Adrenal gland (tissue), 12 donors: ENCODE data around the gene DHCR24. TPM values are rescaled to one million over a fixed set of nuclear protein-coding genes. Genes with fewer than 3 reads are reported as not detected.

Experiments used
- DNase-seq, 7 donors: peaks; one replicate each; pipeline ENCODE4 v3.0.0-alpha.2; 2019 to 2020
- H3K27ac ChIP-seq, 5 donors: fragments of 200-600 bp; sonication (generic) in 4 of 5; 1 replicate in 3 of 5; 2 replicates in 2 of 5; pipeline versions ENCODE4 v1.5.1 to v1.8.0; 2016 to 2020; ENCODE audit warnings: mild to moderate bottlenecking in 1 of 5
- H3K27me3 ChIP-seq: fragments of 200-600 bp; 2 replicates; pipeline ENCODE4 v1.8.0; 2021
- H3K36me3 ChIP-seq, 2 donors: fragments of 200-600 bp; replicated peaks in 1 of 2; 1 replicate in 1 of 2; 2 replicates in 1 of 2; pipeline versions ENCODE4 v1.5.1 to v1.8.0; 2018 to 2022
- H3K4me1 ChIP-seq, 2 donors: fragments of 200-600 bp; replicated peaks in 1 of 2; 1 replicate in 1 of 2; 2 replicates in 1 of 2; pipeline versions ENCODE4 v1.5.1 to v1.8.0; 2018 to 2021
- H3K4me3 ChIP-seq, 4 donors: fragments of 200-600 bp; sonication (generic) in 3 of 4; one replicate each; pipeline ENCODE4 v1.5.1; 2016 to 2018
- H3K9me3 ChIP-seq, 3 donors: fragments of 200-600 bp; sonication (generic) in 1 of 3; replicated peaks in 1 of 3; 1 replicate in 2 of 3; 2 replicates in 1 of 3; pipeline versions ENCODE4 v1.5.1 to v1.8.0; 2016 to 2021
- CTCF ChIP-seq, 6 experiments: fragments of 450-650 bp in 4 of 6; fragments of 200-600 bp in 2 of 6; sonication (generic) in 1 of 6; IDR thresholded peaks; 1 replicate in 5 of 6; 2 replicates in 1 of 6; pipeline versions ENCODE4 v1.5.1 to v1.8.0; 2016 to 2021; ENCODE audit warnings: antibody characterized with exemption in 6 of 6, mild to moderate bottlenecking in 2 of 6, moderate library complexity in 1 of 6
- POLR2A ChIP-seq, 2 donors: fragments of 450-650 bp; IDR thresholded peaks; one replicate each; pipeline ENCODE4 v1.6.1; 2017; ENCODE audit warnings: antibody characterized with exemption in 2 of 2, mild to moderate bottlenecking in 2 of 2, moderate library complexity in 1 of 2
- WGBS, 4 donors: extraction: QIAGEN DNeasy Blood & Tissue Kit in 2 of 4; methylation state at CpG; one replicate each; pipeline versions ENCODE4 v1.1.5 to v1.1.7; 2013 to 2017; 5-methylcytosine and 5-hydroxymethylcytosine counted together
- intact Hi-C, 2 donors: fragments of 100-400 bp; cut with DNase I; formaldehyde crosslinking; loops; one replicate each; pipeline versions ENCODE4 v1.14.1 to v1.15.0; 2022 to 2023
- polyA plus RNA-seq, 3 donors: library from polyadenylated mRNA; stranded (reverse); fragments of 200-250 nt in 2 of 3; fragments of 350-450 nt in 1 of 3; fragmentation: Illumina TruSeq in 1 of 3; extraction: RNeasy Lipid Tissue Mini Kit (QIAGEN cat#74804) in 1 of 3; gene quantifications; one replicate each; pipeline ENCODE4 v1.2.3, GENCODE V29; 2013 to 2014
- total RNA-seq, 9 donors: library from RNA; depleted of rRNA in 4 of 9; stranded (reverse); fragments of >200 nt in 4 of 9; fragments of 120-200 nt in 1 of 9; fragmentation: NEBNext Ultra II Directional in 1 of 9; extraction: Animal tissue kit (Norgen Biotek cat#: 25700) in 1 of 9; gene quantifications; one replicate each; pipeline versions ENCODE4 v1.1.0 to v1.2.4, GENCODE V29; 2013 to 2023
- donor health status: healthy with polysubstance abuse.
- donor health status: Bipolar disorder and iron deficiency.
- donor health status: DM: yes; HTN: yes; CAD: no.
- donor health status: DM: no; HTN: no; CAD: no.
- donor health status: DM: no; HTN: no; CAD: no.
- donor health status: DM: yes; HTN: yes; CAD: no.

Gene DHCR24
- total and polyA plus RNA-seq, 12 donors = 138 to 4,801 (median 2,741) TPM

DNA sequence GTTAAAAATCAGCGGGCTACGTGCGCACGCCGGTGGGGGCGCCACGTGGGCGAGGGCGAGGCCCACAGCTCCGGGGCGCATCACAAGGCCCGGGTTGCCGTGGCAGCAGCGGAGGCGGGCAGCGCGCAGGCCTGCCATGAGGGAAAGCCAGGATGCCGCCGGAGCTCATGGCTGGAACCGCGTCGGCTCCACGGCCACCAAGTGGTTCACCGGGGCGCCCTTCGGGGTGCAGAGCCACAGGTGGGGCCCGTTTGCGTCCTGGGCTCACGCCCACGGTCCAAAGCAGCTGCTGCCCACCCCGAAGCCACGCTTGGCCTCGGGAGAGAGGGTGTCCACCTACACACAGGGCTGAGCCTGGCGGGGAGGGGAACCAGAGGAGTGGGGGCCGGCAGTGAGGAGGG is 81.0 kb downstream of the DHCR24 start:
- WGBS, 4 donors = 52 to 79% (median 77%) methylated on average over 16 to 35 of the region's 35 CpGs
- TF ChIP-seq CTCF (IDR thresholded peaks at IDR 0.05) (no peak), POLR2A (IDR thresholded peaks at IDR 0.05) (no peak)
- intact Hi-C loops = loop anchor here (2.0 to 10.0 kb wide), 3 partner anchors 133 to 311 kb away; no protein-coding TSS in a partner anchor
- Histone ChIP-seq H3K27ac (no peak overlapping the region), H3K36me3 (no peaks in the 10 kb centered on the region), H3K27me3 (no peaks in the 10 kb centered on the region), H3K4me3 (no peak overlapping the region), H3K4me1 (peaks cover 10 to 21% of the 10 kb centered on the region in 2 donors), H3K9me3 (no peaks in the 10 kb centered on the region)
- peak in 1 of 7 donors; percentile 58 for DNase-seq

DNA sequence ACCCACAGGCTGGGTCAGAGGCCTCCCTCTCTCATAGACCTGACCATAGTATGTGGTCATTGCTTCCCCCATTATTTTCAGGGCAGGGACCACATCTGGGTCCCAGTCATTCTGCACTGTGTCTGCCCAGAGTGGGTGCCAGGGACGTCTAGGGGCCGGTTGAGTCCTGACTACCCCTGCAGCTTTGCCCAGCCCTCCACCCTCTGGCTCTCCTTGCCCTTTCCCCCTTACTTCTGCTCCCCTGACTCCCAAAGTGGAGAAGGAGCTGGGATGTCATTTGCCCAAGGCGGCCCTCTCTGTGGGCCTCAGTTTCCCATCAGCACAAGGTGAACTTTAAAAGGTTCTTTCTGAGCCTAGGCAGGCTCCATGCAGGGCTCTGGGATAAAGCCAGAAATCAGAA is 81.5 kb downstream of the DHCR24 start:
- no peaks in the 10 kb centered on the region for H3K27me3 ChIP-seq
- peaks cover 10 to 25% of the 10 kb centered on the region in 2 donors for H3K4me1 ChIP-seq
- no peaks in the 10 kb centered on the region for H3K9me3 ChIP-seq
- no peak overlapping the region for H3K4me3 ChIP-seq
- H3K36me3 ChIP-seq = no peaks in the 10 kb centered on the region
- peak overlapping the region in 2 of 5 donors; percentile 68 to 86 for H3K27ac ChIP-seq
- WGBS, 4 donors = 87 to 100% (median 91%) methylated on average over 1 to 3 of the region's 3 CpGs
- no peak for TF ChIP-seq POLR2A (IDR thresholded peaks at IDR 0.05)
- no peak for TF ChIP-seq CTCF (IDR thresholded peaks at IDR 0.05)
- DNase-seq = no peak
- intact Hi-C loops = loop anchor here (5.0 to 10.0 kb wide), 2 partner anchors 133 to 311 kb away; no protein-coding TSS in a partner anchor

DNA sequence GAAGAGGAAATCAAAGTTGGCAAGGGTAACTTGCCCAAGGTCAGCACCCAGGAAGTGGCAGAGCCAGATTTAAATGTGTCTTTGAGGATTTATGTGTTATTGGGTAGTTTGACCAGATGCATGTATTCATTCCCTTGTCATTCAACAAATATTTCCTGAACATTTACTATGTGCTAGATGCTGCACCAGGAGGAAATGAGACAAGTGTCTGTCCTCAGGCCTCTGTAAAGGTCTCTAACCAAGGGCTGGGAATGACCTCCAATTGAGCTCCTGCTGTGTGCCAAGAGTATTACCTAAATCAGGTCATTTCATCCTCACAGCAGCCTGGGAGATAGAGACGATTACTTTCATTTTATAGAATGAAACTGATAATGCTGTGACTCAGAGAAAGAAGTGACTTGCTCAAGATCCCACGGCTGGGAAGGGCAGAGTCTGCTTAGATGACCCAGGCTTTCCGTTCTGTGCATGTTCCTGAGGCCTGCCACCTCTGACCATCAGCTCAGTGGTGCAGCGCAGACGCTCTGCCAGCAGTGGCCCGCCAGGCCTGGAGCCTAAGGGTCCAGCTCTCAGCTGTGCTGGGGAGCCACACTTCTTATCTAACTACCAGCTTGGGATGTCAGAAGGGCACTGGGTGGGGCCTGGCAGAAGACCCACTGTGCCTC is 82.4 kb downstream of the DHCR24 start:
- 50 to 69% (median 66%) methylated on average over 3 to 6 of the region's 6 CpGs for WGBS, 4 donors
- peak in 6 of 7 donors; percentile 47 to 66 (median 52) for DNase-seq
- Histone ChIP-seq H3K36me3 (no peaks in the 10 kb centered on the region), H3K4me1 (peaks cover 10 to 25% of the 10 kb centered on the region in 2 donors), H3K4me3 (no peak overlapping the region), H3K27me3 (no peaks in the 10 kb centered on the region), H3K9me3 (no peaks in the 10 kb centered on the region), H3K27ac (peak overlapping the region; percentile 20 to 86 (median 52))
- intact Hi-C loops = loop anchor here (5.0 to 10.0 kb wide), 2 partner anchors 132 to 310 kb away; no protein-coding TSS in a partner anchor
- TF ChIP-seq POLR2A (IDR thresholded peaks at IDR 0.05) (no peak), CTCF (IDR thresholded peaks at IDR 0.05) (no peak)

DNA sequence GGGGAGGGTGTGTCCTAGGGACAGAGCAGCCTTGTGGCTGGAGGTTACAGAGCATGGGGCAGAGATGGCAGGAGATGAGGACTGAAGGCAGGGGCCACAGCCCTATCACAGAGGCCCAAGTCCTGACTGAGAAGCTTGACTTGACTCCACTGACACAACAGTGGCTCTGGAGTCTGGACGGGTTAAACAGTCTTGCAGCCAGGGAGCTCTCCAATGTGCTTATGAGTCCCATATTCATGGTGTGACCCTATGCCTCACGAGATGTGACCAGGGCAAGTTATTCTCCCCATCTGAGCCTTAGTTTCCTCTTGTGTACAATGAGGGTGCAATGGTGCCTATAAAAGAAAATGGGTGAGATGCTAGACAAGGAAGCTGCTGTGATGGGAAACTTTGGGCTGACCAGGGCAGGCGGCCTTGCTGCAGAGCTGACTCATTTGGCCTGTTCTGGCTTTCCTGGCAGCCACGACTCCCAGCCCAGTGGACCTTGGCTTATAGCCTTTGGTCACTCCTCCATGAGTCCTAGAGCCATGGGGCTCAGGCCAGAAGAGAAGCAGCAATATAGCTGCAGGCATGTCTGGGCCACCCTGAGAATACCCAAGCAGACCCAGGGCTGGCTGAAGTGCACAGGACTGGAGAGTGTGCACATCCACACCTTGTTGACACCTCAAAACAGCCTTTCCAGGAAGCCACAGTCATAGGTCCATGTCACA is 83.1 kb downstream of the DHCR24 start:
- Histone ChIP-seq H3K4me1 (peaks cover 10 to 25% of the 10 kb centered on the region in 2 donors), H3K36me3 (no peaks in the 10 kb centered on the region), H3K27ac (peak overlapping the region in 4 of 5 donors; percentile 30 to 86 (median 49)), H3K9me3 (no peaks in the 10 kb centered on the region), H3K4me3 (no peak overlapping the region), H3K27me3 (no peaks in the 10 kb centered on the region)
- no peak for TF ChIP-seq POLR2A (IDR thresholded peaks at IDR 0.05)
- no peak for TF ChIP-seq CTCF (IDR thresholded peaks at IDR 0.05)
- intact Hi-C loops = loop anchor here in 1 of 2 donors (10.0 kb wide), 1 partner anchor 309 kb away; no protein-coding TSS in a partner anchor
- 34 to 58% (median 51%) methylated on average over 2 to 4 of the region's 4 CpGs for WGBS, 4 donors
- peak; percentile 64 to 93 (median 88) for DNase-seq
